Measurements from ENCODE around the gene CLDN5. TPM values are rescaled to one million over a fixed set of nuclear protein-coding genes. Genes with fewer than 3 reads are reported as not detected.

The CLDN5 gene
- total and polyA plus RNA-seq, 10 donors: 18.1 to 167 (median 63.4) TPM

DNA sequence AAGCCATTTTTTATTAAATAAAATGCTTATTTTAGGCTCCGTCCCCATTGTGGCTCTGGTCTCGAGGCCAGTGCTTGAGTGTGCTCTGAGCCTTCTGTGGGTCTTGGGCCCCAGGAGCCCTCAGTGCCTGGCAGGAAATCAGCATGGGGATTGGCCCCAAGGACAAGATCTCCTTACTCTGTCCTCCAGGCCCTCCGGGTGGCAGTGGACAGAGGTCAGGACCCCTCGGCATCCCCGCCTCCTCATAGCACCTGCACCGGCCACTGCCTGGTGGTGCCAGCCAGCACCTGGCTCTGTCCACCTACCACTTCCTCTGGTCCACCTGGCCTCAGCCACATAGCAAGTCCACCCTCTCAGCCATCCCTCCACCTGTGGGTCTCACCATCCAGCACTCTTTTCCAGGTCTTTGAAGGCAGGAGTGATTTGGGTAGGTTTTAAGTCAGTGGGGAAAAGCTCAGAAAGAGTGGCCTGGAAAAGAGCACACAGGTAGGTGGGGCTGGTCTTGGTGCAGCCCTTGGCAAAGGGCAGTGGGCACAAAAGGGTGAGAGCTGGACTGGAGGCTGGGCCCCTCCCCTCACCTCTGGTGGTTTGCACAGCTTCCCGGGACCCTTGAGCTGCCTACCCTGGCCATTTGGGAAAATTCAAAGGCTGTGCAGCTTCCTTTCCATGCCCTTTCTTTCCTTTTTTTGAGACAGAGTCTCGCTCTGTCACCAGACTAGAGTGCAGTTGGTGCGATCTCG is 3.5 kb downstream of the CLDN5 start:
- 90 to 97% (median 92%) methylated on average over 9 to 10 of the region's 10 CpGs for WGBS, 5 donors
- Histone ChIP-seq H3K27ac (no peak overlapping the region), H3K27me3 (replicated peaks in 1 of 7) (peaks cover 7 to 38% (median 29%) of the 10 kb centered on the region in 7 donors), H3K4me3 (peak overlapping the region in 4 of 8 donors; percentile 4 to 70 (median 54)), H3K4me1 (peaks cover 14 to 39% (median 28%) of the 10 kb centered on the region in 6 donors), H3K36me3 (peaks cover 0 to 40% (median 0%) of the 10 kb centered on the region in 6 donors), H3K9me3 (no peaks in the 10 kb centered on the region)
- TF ChIP-seq POLR2A (IDR thresholded peaks at IDR 0.05) (no peak), POLR2AphosphoS5 (IDR thresholded peaks at IDR 0.05) (no peak)
- TF ChIP-seq, protein P1, sequence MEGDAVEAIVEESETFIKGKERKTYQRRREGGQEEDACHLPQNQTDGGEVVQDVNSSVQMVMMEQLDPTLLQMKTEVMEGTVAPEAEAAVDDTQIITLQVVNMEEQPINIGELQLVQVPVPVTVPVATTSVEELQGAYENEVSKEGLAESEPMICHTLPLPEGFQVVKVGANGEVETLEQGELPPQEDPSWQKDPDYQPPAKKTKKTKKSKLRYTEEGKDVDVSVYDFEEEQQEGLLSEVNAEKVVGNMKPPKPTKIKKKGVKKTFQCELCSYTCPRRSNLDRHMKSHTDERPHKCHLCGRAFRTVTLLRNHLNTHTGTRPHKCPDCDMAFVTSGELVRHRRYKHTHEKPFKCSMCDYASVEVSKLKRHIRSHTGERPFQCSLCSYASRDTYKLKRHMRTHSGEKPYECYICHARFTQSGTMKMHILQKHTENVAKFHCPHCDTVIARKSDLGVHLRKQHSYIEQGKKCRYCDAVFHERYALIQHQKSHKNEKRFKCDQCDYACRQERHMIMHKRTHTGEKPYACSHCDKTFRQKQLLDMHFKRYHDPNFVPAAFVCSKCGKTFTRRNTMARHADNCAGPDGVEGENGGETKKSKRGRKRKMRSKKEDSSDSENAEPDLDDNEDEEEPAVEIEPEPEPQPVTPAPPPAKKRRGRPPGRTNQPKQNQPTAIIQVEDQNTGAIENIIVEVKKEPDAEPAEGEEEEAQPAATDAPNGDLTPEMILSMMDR (IDR thresholded peaks at IDR 0.05 in 8 of 11, conservative IDR thresholded peaks at IDR 0.05 in 3 of 11): no peak
- no peak for DNase-seq
- intact Hi-C loops (cut with DNase I; ENCODE audit: low total_unique reads): no loop called here

DNA sequence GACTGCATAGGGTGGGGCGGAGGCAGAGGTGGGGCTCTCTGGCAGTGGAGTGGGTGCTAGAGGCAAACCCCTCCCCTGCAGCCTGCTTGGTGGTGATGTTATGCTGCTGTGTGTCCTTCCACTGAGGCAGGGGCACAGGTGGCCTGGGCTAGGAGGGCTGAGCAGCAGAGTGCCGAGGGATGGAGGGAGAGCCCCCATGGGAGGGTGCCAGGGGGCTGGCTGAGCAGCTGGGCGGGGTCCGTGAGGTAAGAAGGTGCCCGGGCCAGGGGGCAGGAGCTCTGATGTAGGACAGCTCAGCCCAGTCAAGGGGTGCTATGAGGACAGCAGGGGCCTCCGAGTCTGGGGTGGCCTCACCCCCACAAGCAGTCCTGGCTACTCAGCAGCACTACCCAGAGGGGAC is 4.2 kb downstream of the CLDN5 start:
- peaks cover 14 to 32% (median 23%) of the 10 kb centered on the region in 6 donors for H3K4me1 ChIP-seq
- WGBS, 5 donors: 87 to 99% (median 94%) methylated on average over 6 of the region's 6 CpGs
- intact Hi-C loops (cut with DNase I; ENCODE audit: low total_unique reads): no loop called here
- H3K9me3 ChIP-seq: no peaks in the 10 kb centered on the region
- TF ChIP-seq POLR2A (IDR thresholded peaks at IDR 0.05): no peak
- TF ChIP-seq POLR2AphosphoS5 (IDR thresholded peaks at IDR 0.05): peak in 1 of 3 donors; percentile 23
- peaks cover 7 to 30% (median 23%) of the 10 kb centered on the region in 7 donors for H3K27me3 ChIP-seq (replicated peaks in 1 of 7)
- peaks cover 0 to 47% (median 0%) of the 10 kb centered on the region in 6 donors for H3K36me3 ChIP-seq
- H3K27ac ChIP-seq: no peak overlapping the region
- H3K4me3 ChIP-seq: no peak overlapping the region
- DNase-seq: no peak

- H3K9me3 ChIP-seq: peaks cover 0 to 2% (median under 1%) of the 10 kb centered on the region in 8 donors
- intact Hi-C loops (cut with DNase I; ENCODE audit: low total_unique reads): no loop called here
- H3K4me1 ChIP-seq: peaks cover 13 to 25% (median 16%) of the 10 kb centered on the region in 6 donors
- peaks cover 6 to 23% (median 16%) of the 10 kb centered on the region in 7 donors for H3K27me3 ChIP-seq (replicated peaks in 1 of 7)
- TF ChIP-seq POLR2AphosphoS5 (IDR thresholded peaks at IDR 0.05): no peak
- TF ChIP-seq POLR2A (IDR thresholded peaks at IDR 0.05): no peak
- TF ChIP-seq, protein P1 (IDR thresholded peaks at IDR 0.05 in 8 of 11, conservative IDR thresholded peaks at IDR 0.05 in 3 of 11): no peak
- H3K4me3 ChIP-seq: no peak overlapping the region
- WGBS, 5 donors: 83 to 95% (median 89%) methylated on average over 10 to 17 of the region's 17 CpGs
- H3K27ac ChIP-seq: no peak overlapping the region
- H3K36me3 ChIP-seq: peaks cover 0 to 54% (median 0%) of the 10 kb centered on the region in 6 donors
- no peak for DNase-seq
Measured at GRCh38 chr22:19519041-19519926, 4.9 kb downstream of the CLDN5 start.

- no peak for DNase-seq
- WGBS, 5 donors: 77 to 94% (median 87%) methylated on average over 10 of the region's 10 CpGs
- Histone ChIP-seq H3K4me3 (no peak overlapping the region), H3K27ac (no peak overlapping the region), H3K4me1 (peaks cover 7 to 18% (median 10%) of the 10 kb centered on the region in 6 donors), H3K9me3 (peaks cover 0 to 9% (median 6%) of the 10 kb centered on the region in 8 donors), H3K36me3 (peaks cover 0 to 61% (median 0%) of the 10 kb centered on the region in 6 donors), H3K27me3 (replicated peaks in 1 of 7) (peaks cover 0 to 17% (median 10%) of the 10 kb centered on the region in 7 donors)
- TF ChIP-seq, protein P1 (IDR thresholded peaks at IDR 0.05 in 8 of 11, conservative IDR thresholded peaks at IDR 0.05 in 3 of 11): no peak
- TF ChIP-seq POLR2A (IDR thresholded peaks at IDR 0.05) (no peak), POLR2AphosphoS5 (IDR thresholded peaks at IDR 0.05) (no peak)
- intact Hi-C loops (cut with DNase I; ENCODE audit: low total_unique reads): no loop called here
Measured at GRCh38 chr22:19518635-19519034, 5.6 kb downstream of the CLDN5 start.
